GM19468 (cell line): ENCODE measurements around the gene RXFP1.

Experiments
- ATAC-seq: cut with Tn5 transposase; IDR thresholded peaks from one replicate; pipeline ENCODE4 v1.9.1; 2021; ENCODE audit warnings: mild to moderate bottlenecking, moderate library complexity, moderate number of reproducible peaks; ENCODE audit not compliant: unreplicated experiment; ENCODE audit errors: extremely low read depth

Gene RXFP1

DNA sequence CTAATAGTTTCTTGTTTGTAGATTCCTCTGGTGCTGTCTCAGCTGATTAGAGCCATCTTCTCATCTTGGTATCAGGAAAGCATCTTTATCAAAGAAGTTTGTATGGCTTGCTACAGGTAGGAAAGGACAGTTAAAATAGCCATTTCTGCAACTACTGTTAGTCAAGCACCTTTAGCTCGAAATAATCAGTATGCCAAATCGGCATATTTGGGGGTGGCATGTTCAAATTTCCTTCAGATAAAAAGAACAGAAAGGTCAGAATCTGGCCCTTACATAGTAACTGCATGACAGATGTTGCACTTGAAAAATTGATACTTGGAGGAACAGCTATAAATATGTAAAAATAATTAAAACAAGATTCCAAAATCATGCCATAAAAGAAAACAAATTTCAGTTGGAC, 145.2 kb downstream of the RXFP1 start:
- ATAC-seq, result no peak

DNA sequence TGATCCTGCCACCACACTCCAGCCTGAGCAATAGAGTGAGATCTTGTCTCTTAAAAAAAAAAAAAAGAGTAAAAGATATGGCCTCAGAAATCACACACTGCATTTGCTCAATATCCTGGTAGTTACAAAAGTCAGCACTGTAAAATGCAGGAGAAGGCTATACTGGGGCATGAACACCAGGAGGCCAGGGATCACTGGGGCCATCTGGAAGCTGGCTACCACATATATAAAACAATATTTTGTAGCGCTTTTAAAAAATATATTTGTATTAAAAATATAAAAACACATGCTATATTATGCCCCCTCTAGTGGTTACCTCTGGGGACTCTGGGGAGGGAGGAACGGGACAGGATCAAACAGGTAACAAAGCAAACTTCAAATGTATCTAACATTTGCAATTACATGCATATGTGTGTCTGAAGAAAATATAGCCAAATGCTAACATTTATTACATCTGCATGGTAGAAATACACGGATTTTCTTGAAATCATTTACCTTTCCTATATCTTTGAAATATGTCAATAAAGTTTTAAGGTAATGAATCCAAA, 146.0 kb downstream of the RXFP1 start:
- ATAC-seq, result no peak

DNA sequence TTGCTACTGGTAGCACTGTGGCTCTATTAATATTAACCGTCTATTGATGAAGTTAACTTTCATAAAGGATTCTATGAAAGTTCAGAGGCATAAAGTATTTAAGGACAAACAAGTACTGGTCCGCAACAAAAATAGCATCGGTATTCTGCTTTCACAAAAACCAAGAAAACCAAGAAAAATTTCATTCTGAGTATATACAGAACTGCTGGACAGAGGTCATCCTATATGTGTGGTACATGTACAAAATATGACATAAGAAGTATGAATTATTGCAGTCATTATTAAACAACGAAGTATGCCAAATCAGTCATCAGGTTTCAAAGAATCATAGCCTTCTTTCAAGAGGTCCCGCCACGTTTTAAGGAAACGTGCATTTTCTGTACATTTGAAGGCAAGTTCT, 147.6 kb downstream of the RXFP1 start:
- ATAC-seq, result no peak

DNA sequence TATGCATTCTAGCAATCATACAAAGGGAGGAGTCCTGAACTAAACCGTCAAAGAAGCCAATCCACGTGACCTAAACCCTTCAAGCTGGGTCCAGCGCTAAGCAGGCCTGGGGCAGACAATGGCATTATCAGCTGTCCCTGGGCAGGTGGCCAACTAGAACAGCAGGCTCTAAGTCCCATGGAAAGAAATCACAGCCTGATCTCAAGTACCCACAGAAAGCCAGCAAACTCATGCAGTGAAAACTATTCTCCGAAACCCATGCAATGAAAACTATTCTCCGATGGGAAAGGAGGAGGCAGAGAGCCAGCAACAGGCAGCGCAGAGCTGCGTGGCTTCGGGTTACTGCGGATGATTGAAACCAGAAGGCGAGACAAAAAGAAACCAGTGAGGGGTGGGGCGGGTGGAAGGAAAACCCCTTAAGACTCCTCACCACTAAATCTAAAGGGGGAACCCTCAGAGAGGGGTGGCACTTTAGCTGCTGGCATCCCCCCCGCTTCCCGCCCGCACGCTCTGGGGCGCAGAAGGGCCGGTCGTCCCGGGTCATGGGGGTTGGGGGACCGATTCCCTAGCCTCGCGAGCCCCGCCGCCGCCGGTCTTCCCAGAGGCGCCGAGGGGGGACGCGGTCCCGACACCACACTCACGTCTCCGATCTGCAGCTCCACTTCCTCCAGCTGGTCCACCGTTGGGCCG, 149.4 kb downstream of the RXFP1 start:
- peak; percentile 7 for ATAC-seq

DNA sequence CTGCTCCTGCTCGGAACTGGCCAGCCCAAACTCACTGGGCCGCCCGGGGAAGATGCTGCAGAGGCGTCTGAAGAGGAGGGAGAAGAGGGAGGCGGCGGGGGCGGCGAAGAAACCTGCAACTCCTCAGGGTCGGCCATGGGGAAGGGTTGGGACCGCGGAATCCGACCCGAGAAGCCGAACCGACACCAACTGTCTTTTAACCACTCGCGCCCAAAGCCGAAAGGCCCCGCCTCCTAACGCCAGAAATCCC, 149.9 kb downstream of the RXFP1 start, which contains the start of gene C4orf46:
Gene C4orf46, minus strand, starts transcription at position 223 of the 250 bp plus-strand sequence. Its CDS starts 86 bp downstream, at position 137.
- ATAC-seq, result no peak

DNA sequence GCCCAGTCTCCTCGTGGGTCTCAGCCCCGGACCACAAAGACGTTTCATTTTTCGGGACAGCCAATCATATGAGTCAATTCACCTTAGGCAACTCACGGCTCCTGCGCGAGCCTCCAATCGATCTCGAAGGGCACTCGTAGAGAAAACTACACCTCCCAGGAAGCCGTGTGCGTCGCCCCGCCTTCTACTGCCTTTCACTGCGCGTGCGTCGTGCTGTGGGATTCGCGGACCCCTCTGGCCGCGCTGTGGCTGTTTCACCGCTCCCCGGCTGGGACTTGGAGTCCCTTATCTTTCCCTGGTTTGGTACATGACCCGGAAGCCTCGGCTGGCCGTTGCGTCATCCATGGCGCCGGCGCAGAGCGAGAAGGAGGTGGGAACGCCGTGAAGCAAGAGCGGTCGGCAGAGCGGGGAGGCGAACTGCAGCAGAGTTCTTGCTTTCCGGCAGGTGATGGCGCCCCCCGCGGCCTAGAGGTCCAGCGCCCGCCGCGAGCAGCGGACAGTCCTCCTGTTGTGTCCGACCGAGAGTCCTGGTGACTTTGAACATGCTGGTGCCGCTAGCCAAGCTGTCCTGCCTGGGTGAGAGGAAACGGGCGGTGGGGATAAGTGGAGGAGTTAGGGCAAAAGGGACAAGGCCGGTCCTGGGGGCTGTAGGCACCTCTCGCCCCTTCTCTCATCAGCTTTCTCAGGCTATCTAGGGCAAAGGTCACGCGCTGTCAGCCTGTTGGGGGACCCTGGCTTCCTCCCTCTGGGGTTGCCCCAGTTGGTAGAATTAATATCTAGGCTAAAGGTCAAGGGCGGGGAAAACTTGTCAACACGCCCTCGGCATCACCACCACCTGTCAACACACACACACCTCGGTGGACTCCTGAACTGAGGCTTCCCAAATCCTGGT, 150.5 kb downstream of the RXFP1 start, which contains the start of gene ETFDH:
Gene ETFDH, plus strand, starts transcription at position 382 of the 892 bp plus-strand sequence. Its CDS starts 161 bp downstream, at position 543.
- ATAC-seq, result peak; percentile 87

DNA sequence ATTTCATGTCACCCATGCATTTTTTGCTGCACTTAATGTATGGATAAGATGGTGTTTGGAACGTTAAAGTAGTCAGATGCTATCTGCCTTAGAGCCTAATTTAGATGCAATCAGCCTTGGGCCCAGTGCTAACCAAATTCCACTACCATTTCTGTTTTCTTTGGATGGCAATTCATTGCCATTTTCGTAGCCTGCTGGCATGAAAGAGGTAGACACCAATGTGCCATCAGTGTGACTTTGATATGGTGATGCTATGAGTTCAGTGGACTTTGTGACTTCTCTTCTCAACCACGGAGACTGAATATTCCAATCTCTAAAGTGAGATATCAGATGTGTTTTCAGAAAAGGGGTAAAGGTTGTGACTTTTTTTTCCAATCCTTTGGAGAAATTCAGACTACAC, 152.0 kb downstream of the RXFP1 start:
- no peak for ATAC-seq

DNA sequence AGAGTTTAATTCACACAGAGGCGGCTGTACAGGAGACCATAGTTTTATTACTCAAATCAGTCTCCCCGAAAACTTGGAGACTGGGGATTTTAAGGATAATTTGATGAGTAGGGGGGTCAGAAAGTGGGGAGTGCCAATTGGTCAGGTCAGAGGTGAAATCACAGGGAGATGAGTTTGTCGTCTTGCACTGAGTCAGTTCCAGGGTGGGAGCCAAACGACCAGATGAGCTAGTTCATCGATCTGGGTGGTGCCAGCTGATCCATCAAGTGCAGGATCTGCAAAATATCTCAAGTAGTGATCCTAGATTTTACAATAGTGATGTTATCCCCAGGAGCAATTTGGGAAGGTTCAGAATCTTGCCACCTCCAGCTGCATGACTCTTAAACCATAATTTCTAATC, 154.4 kb downstream of the RXFP1 start:
- no peak for ATAC-seq

DNA sequence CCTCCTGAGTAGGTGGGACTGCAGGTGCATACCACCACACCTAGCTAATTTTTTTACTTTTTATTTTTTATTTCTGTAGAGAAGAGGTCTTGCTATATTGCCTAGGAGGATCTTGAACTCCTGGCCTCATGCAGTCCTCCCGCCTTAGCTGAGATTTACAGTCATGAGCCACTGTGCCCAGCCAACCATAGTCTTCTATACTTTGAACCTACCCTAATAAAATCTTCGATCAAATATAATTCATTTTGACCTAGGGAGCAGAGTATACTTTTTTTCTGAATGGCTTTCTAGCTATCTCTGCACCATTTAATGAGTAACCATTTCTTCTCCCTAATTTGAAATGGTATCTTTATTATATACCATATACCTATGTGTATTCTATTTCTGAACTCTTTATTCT, 157.1 kb downstream of the RXFP1 start:
- ATAC-seq, result no peak

DNA sequence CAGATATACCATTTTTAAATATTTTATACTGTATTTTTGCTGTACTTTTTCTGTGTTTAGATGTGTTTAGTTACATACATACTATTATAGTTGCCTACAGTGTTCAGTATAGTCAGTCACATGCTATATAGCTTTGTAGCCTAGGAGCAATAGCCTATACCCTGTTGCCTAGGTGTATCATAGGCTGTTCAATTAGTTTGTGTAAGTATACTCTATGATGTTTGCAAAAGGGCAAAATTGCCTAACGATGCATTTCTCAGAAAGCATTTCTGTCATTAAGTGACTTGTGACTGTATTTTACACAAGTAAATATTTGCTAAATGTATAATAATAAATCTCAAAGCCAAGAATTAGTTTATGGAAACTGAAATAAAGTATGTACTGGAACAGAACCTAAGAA, 159.9 kb downstream of the RXFP1 start:
- no peak for ATAC-seq

DNA sequence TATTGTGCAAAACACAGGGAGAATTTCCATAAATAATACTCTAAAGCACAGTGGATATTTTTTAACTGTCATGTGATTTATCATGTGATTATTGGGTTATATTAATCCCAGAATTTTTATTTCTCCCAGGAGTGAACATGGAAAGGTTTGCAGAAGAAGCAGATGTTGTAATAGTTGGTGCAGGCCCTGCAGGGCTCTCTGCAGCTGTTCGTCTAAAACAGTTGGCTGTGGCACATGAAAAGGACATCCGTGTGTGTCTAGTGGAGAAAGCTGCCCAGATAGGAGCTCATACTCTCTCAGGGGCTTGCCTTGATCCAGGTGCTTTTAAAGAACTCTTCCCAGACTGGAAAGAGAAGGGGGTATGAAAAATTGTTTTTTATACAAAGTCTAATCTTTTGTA, 160.4 kb downstream of the RXFP1 start:
- ATAC-seq, result no peak

DNA sequence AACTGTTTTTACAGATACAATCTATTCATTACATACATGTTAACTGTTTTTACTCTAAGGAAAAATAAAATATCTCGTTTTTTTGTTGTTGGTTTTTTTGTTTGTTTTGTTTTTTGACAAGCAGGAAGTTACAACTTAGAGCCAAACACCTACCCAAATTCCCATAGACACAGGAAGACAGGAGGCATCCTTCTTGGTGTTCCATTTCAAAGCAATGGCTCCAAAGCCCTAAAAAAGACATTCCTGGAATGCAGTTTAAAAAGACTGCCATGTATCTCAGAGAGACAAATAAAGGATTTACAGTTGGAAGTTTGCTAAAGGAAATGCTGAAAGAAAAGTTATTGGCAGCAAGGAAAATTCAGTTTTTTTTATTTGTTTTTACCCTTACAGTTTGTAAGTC, 167.1 kb downstream of the RXFP1 start:
- no peak for ATAC-seq
